HL-60 (cell line): ENCODE results near the gene RGS10.

Source experiments
- CTCF ChIP-seq: IDR thresholded peaks from one replicate; pipeline ENCODE4 v1.5.1; 2011; ENCODE audit warnings: low read length, control low read depth, inconsistent platforms; ENCODE audit not compliant: insufficient read depth
- GABPA ChIP-seq: IDR thresholded peaks from 2 replicates; pipeline ENCODE4 v1.6.1; 2012; ENCODE audit warnings: low read depth
- POLR2AphosphoS5 ChIP-seq: IDR thresholded peaks from 2 replicates; pipeline ENCODE4 v1.6.1; 2012; ENCODE audit warnings: low read depth
- SPI1 ChIP-seq: IDR thresholded peaks from 2 replicates; pipeline ENCODE4 v1.6.1; 2012; ENCODE audit warnings: low read depth, mild to moderate bottlenecking, borderline replicate concordance
- TF ChIP-seq, protein P1 (sequence below): IDR thresholded peaks from 2 replicates; pipeline ENCODE4 v1.6.1; 2012; ENCODE audit warnings: low read depth; ENCODE audit not compliant: insufficient replicate concordance

DNA sequence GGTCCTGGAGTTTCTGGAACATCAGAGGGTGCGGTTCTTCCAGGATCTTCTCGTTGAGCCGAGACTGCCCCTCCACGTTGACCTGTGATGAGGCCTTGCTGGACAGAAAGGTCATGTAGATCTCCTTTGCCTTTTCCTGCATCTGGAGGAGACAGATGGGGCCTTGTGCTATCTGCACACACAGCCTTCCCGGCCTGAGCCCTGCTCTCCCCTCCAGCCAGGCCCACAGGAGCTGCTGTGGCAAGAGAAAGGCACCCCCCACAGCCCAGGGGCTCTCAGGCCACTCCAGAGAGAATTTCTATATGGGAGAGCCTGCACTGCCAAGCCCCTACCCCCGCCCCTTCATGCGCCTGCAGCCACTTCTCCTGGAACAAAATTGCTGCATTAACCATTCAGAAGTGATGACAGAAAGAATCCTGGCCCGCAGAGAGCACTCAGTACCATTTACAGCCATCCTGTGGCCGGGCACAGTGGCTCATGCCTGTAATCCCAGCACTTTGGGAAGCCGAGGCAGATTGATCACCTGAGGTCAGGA is 26.9 kb downstream of the RGS10 start:
- TF ChIP-seq CTCF (no peak), GABPA (no peak), POLR2AphosphoS5 (no peak), SPI1 (no peak)
- TF ChIP-seq, protein P1, sequence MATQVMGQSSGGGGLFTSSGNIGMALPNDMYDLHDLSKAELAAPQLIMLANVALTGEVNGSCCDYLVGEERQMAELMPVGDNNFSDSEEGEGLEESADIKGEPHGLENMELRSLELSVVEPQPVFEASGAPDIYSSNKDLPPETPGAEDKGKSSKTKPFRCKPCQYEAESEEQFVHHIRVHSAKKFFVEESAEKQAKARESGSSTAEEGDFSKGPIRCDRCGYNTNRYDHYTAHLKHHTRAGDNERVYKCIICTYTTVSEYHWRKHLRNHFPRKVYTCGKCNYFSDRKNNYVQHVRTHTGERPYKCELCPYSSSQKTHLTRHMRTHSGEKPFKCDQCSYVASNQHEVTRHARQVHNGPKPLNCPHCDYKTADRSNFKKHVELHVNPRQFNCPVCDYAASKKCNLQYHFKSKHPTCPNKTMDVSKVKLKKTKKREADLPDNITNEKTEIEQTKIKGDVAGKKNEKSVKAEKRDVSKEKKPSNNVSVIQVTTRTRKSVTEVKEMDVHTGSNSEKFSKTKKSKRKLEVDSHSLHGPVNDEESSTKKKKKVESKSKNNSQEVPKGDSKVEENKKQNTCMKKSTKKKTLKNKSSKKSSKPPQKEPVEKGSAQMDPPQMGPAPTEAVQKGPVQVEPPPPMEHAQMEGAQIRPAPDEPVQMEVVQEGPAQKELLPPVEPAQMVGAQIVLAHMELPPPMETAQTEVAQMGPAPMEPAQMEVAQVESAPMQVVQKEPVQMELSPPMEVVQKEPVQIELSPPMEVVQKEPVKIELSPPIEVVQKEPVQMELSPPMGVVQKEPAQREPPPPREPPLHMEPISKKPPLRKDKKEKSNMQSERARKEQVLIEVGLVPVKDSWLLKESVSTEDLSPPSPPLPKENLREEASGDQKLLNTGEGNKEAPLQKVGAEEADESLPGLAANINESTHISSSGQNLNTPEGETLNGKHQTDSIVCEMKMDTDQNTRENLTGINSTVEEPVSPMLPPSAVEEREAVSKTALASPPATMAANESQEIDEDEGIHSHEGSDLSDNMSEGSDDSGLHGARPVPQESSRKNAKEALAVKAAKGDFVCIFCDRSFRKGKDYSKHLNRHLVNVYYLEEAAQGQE = no peak
